Panc1 (cell line): ENCODE data around the gene IFNAR1. TPM values are rescaled to one million over a fixed set of nuclear protein-coding genes. Genes with fewer than 3 reads are reported as not detected.

Experiments
- ATAC-seq: fragments of 200-7000 bp; cut with Tn5 transposase; 2 replicates; pipeline ENCODE4 v1.9.1; 2020; ENCODE audit warnings: mild to moderate bottlenecking, moderate library complexity
- BruUV-seq: library from RNA; stranded (reverse); fragments of 400-500 nt; replicated peaks from 2 replicates; lab custom pipeline; 2021; lab: Mats Ljungman, UMichigan
- CTCF ChIA-PET: fragments of 300-600 bp; sonication (Branson Sonifier 250); formaldehyde crosslinking; loops from one replicate; lab custom pipeline; 2022; ENCODE audit warnings: antibody characterized with exemption; lab: Charles Lee
- POLR2A ChIA-PET: fragments of 300-600 bp; sonication (Branson Sonifier 250); formaldehyde crosslinking; loops from one replicate; lab custom pipeline; 2022; ENCODE audit warnings: antibody characterized with exemption; lab: Charles Lee
- DNase-seq: peaks from one replicate; pipeline ENCODE4 v3.0.0-alpha.2; 2010; ENCODE audit warnings: low read depth, low spot score
- H3K27ac ChIP-seq: 2 replicates; pipeline ENCODE4 v1.5.1; 2011; ENCODE audit warnings: mild to moderate bottlenecking, low read length, inconsistent platforms
- H3K27me3 ChIP-seq: fragments of 200-500 bp; sonication (Bioruptor generic); 2 replicates; pipeline ENCODE4 v1.6.0; 2014; ENCODE audit warnings: low read length, inconsistent platforms; ENCODE audit not compliant: control insufficient read depth, insufficient read depth
- H3K36me3 ChIP-seq: fragments of 200-500 bp; sonication (Bioruptor generic); 2 replicates; pipeline ENCODE4 v1.5.1; 2014; ENCODE audit warnings: inconsistent platforms, mild to moderate bottlenecking, low read length, moderate library complexity; ENCODE audit not compliant: control insufficient read depth, insufficient read depth
- H3K4me1 ChIP-seq: 2 replicates; pipeline ENCODE4 v1.5.1; 2011; ENCODE audit warnings: inconsistent platforms, mild to moderate bottlenecking, low read length, moderate library complexity; ENCODE audit not compliant: control insufficient read depth, insufficient read depth
- H3K4me3 ChIP-seq, 2 experiments: 2 replicates each; pipeline ENCODE4 v1.5.1; 2011 to 2012; ENCODE audit warnings: low read depth in 2 of 2, low read length in 2 of 2, mild to moderate bottlenecking in 2 of 2, inconsistent platforms in 1 of 2, moderate library complexity in 1 of 2
- H3K9me3 ChIP-seq: fragments of 200-500 bp; sonication (Bioruptor generic); 2 replicates; pipeline ENCODE4 v1.5.1; 2014; ENCODE audit warnings: low read depth, mild to moderate bottlenecking, inconsistent platforms, low read length, moderate library complexity; ENCODE audit not compliant: control insufficient read depth, insufficient read depth
- POLR2AphosphoS5 ChIP-seq: IDR thresholded peaks from 2 replicates; pipeline ENCODE4 v1.6.1; 2012; ENCODE audit warnings: mild to moderate bottlenecking, low read depth, low read length, moderate library complexity
- REST ChIP-seq, 2 experiments: IDR thresholded peaks; 2 replicates each; pipeline ENCODE4 v1.6.1; 2011 to 2012; ENCODE audit warnings: low read depth in 2 of 2, control low read depth in 1 of 2, low read length in 1 of 2, mild to moderate bottlenecking in 1 of 2, moderate library complexity in 1 of 2; ENCODE audit not compliant: insufficient read depth in 1 of 2
- SIN3A ChIP-seq: IDR thresholded peaks from 2 replicates; pipeline ENCODE4 v1.6.1; 2012; ENCODE audit warnings: low read depth, mild to moderate bottlenecking, low read length, moderate library complexity, borderline replicate concordance; ENCODE audit not compliant: insufficient read depth
- TCF7L2 ChIP-seq: IDR thresholded peaks from 2 replicates; pipeline ENCODE4 v1.6.1; 2011; ENCODE audit warnings: mild to moderate bottlenecking, low read depth, low read length, inconsistent platforms
- in situ Hi-C: cut with HindIII; loops from 2 replicates; pipeline ENCODE4 v1.10.0; 2016; ENCODE audit warnings: low sequenced_read_pairs, low pct_unique_long_range_greater_than_20kb
- intact Hi-C: fragments of 100-400 bp; cut with micrococcal nuclease; formaldehyde crosslinking; loops from one replicate; pipeline ENCODE4 v1.10.0; 2022; ENCODE audit not compliant: unreplicated experiment
- total RNA-seq: library from RNA; stranded (reverse); gene quantifications from one replicate; pipeline ENCODE4 v1.2.1, GENCODE V29; 2021; ENCODE audit not compliant: unreplicated experiment
- TF ChIP-seq, protein P1 (sequence below): fragments of 450-650 bp; IDR thresholded peaks from 2 replicates; pipeline ENCODE4 v1.5.1; 2017; ENCODE audit warnings: mild to moderate bottlenecking

Gene IFNAR1
- total RNA-seq, 1 experiment from 2014 or later, result 23.8 TPM

DNA sequence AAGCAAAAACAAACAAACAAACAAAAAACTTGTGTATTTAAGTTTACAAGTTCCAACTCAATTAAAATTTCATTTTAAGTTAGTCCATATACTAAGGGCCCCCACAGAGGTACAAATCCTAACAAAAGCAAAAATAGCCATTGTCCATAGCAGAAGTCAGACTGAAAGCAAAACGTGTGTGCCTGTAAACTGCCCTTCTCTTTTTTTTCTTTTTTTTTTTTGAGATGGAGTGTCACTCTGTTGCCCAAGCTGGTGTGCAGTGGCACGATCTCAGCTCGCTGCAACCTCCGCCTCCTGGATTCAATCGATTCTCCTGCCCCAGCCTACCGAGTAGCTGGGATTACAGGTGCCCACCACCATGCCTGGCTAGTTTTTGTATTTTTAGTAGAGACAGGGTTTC is 66.9 kb downstream of the IFNAR1 start:
- BruUV-seq, result no TSS peak
- no peaks in the 10 kb centered on the region for H3K36me3 ChIP-seq
- no peak for TF ChIP-seq POLR2AphosphoS5
- TF ChIP-seq, protein P1, sequence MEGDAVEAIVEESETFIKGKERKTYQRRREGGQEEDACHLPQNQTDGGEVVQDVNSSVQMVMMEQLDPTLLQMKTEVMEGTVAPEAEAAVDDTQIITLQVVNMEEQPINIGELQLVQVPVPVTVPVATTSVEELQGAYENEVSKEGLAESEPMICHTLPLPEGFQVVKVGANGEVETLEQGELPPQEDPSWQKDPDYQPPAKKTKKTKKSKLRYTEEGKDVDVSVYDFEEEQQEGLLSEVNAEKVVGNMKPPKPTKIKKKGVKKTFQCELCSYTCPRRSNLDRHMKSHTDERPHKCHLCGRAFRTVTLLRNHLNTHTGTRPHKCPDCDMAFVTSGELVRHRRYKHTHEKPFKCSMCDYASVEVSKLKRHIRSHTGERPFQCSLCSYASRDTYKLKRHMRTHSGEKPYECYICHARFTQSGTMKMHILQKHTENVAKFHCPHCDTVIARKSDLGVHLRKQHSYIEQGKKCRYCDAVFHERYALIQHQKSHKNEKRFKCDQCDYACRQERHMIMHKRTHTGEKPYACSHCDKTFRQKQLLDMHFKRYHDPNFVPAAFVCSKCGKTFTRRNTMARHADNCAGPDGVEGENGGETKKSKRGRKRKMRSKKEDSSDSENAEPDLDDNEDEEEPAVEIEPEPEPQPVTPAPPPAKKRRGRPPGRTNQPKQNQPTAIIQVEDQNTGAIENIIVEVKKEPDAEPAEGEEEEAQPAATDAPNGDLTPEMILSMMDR, result no peak
- no peak for TF ChIP-seq TCF7L2
- TF ChIP-seq REST (IDR thresholded peaks at IDR 0.05; ENCODE audit: insufficient read depth in 1 of 2, low read depth in 2 of 2, low read length in 1 of 2), result no peak
- TF ChIP-seq SIN3A, result no peak
- DNase-seq (no peak), ATAC-seq (no peak)
- POLR2A ChIA-PET, result no interaction called here
- peaks cover 3% of the 10 kb centered on the region; the same call in 1 of the 2 replicates for H3K4me1 ChIP-seq
- H3K4me3 ChIP-seq, result no peak overlapping the region
- no peak overlapping the region for H3K27ac ChIP-seq
- no peaks in the 10 kb centered on the region for H3K27me3 ChIP-seq
- intact Hi-C loops, result no loop called here
- in situ Hi-C loops, result no loop called here
- no peaks in the 10 kb centered on the region for H3K9me3 ChIP-seq
- CTCF ChIA-PET, result no interaction called here

DNA sequence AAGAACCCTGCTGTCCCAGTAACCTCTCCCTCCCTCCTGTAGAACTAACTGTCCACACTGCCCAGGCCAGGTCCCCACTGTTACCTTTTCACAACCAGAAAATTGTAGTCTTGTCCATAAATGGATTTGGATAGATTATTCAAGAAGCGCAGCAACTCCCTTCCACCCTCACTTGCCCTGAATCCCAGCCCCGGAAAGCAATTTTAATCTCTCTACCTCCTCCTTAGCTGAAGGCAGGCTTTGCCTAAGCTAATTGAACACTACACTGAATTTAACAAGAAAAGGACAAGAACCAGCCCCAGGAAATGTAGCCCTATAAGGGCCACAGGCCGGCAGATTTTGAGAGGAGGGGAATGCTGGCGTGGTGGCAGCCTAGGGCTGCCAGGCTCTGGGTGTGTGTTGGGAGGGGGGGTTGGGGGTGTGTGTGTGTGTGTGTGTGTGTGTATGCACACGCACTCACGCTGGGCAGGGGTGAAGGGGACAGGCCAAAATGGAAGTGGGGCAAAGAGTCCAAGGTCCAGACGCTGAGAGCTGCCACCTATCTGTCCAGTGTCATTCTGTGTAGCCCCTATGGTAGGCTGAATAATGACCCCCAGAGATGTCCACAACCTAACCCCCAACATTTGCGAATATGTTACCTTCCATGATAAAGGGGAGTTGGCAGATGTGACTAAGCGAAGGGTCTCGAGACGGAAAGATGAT is 67.7 kb downstream of the IFNAR1 start:
- Histone ChIP-seq H3K36me3 (no peaks in the 10 kb centered on the region), H3K4me1 (peaks cover 3% of the 10 kb centered on the region; the same call in 1 of the 2 replicates), H3K9me3 (no peaks in the 10 kb centered on the region), H3K4me3 (no peak overlapping the region), H3K27me3 (no peaks in the 10 kb centered on the region), H3K27ac (no peak overlapping the region)
- DNase-seq, result no peak
- ChIA-PET CTCF (no interaction called here), POLR2A (no interaction called here)
- TF ChIP-seq SIN3A (no peak), TCF7L2 (no peak), POLR2AphosphoS5 (no peak), REST (IDR thresholded peaks at IDR 0.05; ENCODE audit: insufficient read depth in 1 of 2, low read depth in 2 of 2, low read length in 1 of 2) (no peak)
- TF ChIP-seq, protein P1, result no peak
- in situ Hi-C loops, result no loop called here
- no TSS peak for BruUV-seq
- intact Hi-C loops, result no loop called here
- ATAC-seq, result no peak; the same call in 1 of the 2 replicates
